Skeletal muscle tissue (tissue), 4 donors: ENCODE data around the gene SEC14L5. TPM values are rescaled to one million over a fixed set of nuclear protein-coding genes. Genes with fewer than 3 reads are reported as not detected.

Experiments used
- H3K27ac ChIP-seq: one replicate; pipeline ENCODE4 v1.7.0; 2013; ENCODE audit warnings: mild to moderate bottlenecking, low read depth, low read length, inconsistent platforms
- H3K27me3 ChIP-seq, 3 donors: one replicate each; pipeline ENCODE4 v1.7.0; 2013; ENCODE audit warnings: low read length in 3 of 3; ENCODE audit not compliant: control insufficient read depth in 3 of 3, insufficient read depth in 3 of 3
- H3K36me3 ChIP-seq, 3 donors: one replicate each; pipeline ENCODE4 v1.7.0; 2013; ENCODE audit warnings: low read length in 3 of 3; ENCODE audit not compliant: control insufficient read depth in 3 of 3, insufficient read depth in 3 of 3
- H3K4me1 ChIP-seq, 3 donors: one replicate each; pipeline ENCODE4 v1.7.0; 2013; ENCODE audit warnings: low read length in 3 of 3, mild to moderate bottlenecking in 3 of 3; ENCODE audit not compliant: control insufficient read depth in 3 of 3, insufficient read depth in 3 of 3
- H3K4me3 ChIP-seq, 3 donors: one replicate each; pipeline ENCODE4 v1.7.0; 2013; ENCODE audit warnings: low read length in 3 of 3
- H3K9ac ChIP-seq, 3 donors: one replicate each; pipeline ENCODE4 v1.7.0; 2013; ENCODE audit warnings: low read length in 3 of 3, mild to moderate bottlenecking in 3 of 3, moderate library complexity in 2 of 3, low read depth in 1 of 3
- H3K9me3 ChIP-seq, 3 donors: one replicate each; pipeline ENCODE4 v1.7.0; 2013; ENCODE audit warnings: low read length in 3 of 3; ENCODE audit not compliant: control insufficient read depth in 3 of 3
- total RNA-seq: library from RNA; depleted of rRNA; stranded (reverse); fragments of >200 nt; gene quantifications from one replicate; pipeline ENCODE4 v1.2.3, GENCODE V29; 2014
- donor health status: Osteomylitis.

SEC14L5 gene
- total RNA-seq, 1 donor from 2014 or later: 1.0 TPM

GRCh38 chr16:4991754-4992153, 33.6 kb downstream of the SEC14L5 start:
- H3K9ac ChIP-seq: no peak overlapping the region
- peaks cover 0 to 3% (median 2%) of the 10 kb centered on the region in 3 donors for H3K9me3 ChIP-seq
- H3K27me3 ChIP-seq: peaks cover 0 to 19% (median 9%) of the 10 kb centered on the region in 3 donors
- no peak overlapping the region for H3K27ac ChIP-seq
- no peak overlapping the region for H3K4me3 ChIP-seq
- H3K36me3 ChIP-seq: peaks cover 0 to 3% (median 3%) of the 10 kb centered on the region in 3 donors
- H3K4me1 ChIP-seq: no peaks in the 10 kb centered on the region

GRCh38 chr16:4994719-4995434, 36.7 kb downstream of the SEC14L5 start:
- Histone ChIP-seq H3K27ac (no peak overlapping the region), H3K4me3 (no peak overlapping the region), H3K4me1 (no peaks in the 10 kb centered on the region), H3K9ac (no peak overlapping the region), H3K27me3 (peaks cover 0 to 5% (median 0%) of the 10 kb centered on the region in 3 donors), H3K36me3 (peaks cover 0 to 5% (median 3%) of the 10 kb centered on the region in 3 donors), H3K9me3 (no peaks in the 10 kb centered on the region)

GRCh38 chr16:5000573-5001001, 42.5 kb downstream of the SEC14L5 start:
- H3K9ac ChIP-seq: no peak overlapping the region

GRCh38 chr16:5001571-5001970, 43.4 kb downstream of the SEC14L5 start:
- peaks cover 0 to 5% (median 0%) of the 10 kb centered on the region in 3 donors for H3K4me1 ChIP-seq
- no peaks in the 10 kb centered on the region for H3K9me3 ChIP-seq
- no peak overlapping the region for H3K27ac ChIP-seq

More at GRCh38 chr16:5000573-5001001, 42.5 kb downstream of the SEC14L5 start:
- no peak overlapping the region for H3K4me3 ChIP-seq
- no peak overlapping the region for H3K27ac ChIP-seq
- H3K36me3 ChIP-seq: peaks cover 0 to 2% (median 2%) of the 10 kb centered on the region in 3 donors
- no peaks in the 10 kb centered on the region for H3K9me3 ChIP-seq
- H3K27me3 ChIP-seq: peaks cover 0 to 2% (median 0%) of the 10 kb centered on the region in 3 donors
- H3K4me1 ChIP-seq: peaks cover 0 to 5% (median 0%) of the 10 kb centered on the region in 3 donors

GRCh38 chr16:5001986-5002385, 43.9 kb downstream of the SEC14L5 start:
- Histone ChIP-seq H3K27me3 (peaks cover 0 to 2% (median 0%) of the 10 kb centered on the region in 3 donors), H3K27ac (no peak overlapping the region), H3K4me3 (no peak overlapping the region), H3K36me3 (peaks cover 0 to 5% (median 2%) of the 10 kb centered on the region in 3 donors), H3K9ac (no peak overlapping the region), H3K9me3 (no peaks in the 10 kb centered on the region), H3K4me1 (peaks cover 0 to 5% (median 0%) of the 10 kb centered on the region in 3 donors)

More at GRCh38 chr16:5001571-5001970, 43.4 kb downstream of the SEC14L5 start:
- no peak overlapping the region for H3K9ac ChIP-seq
- H3K36me3 ChIP-seq: peaks cover 0 to 5% (median 2%) of the 10 kb centered on the region in 3 donors
- H3K4me3 ChIP-seq: no peak overlapping the region
- H3K27me3 ChIP-seq: peaks cover 0 to 2% (median 0%) of the 10 kb centered on the region in 3 donors

GRCh38 chr16:5002699-5003143, 44.6 kb downstream of the SEC14L5 start:
- Histone ChIP-seq H3K9ac (no peak overlapping the region), H3K27ac (no peak overlapping the region), H3K27me3 (peaks cover 0 to 2% (median 0%) of the 10 kb centered on the region in 3 donors), H3K9me3 (no peaks in the 10 kb centered on the region), H3K36me3 (peaks cover 0 to 5% (median 3%) of the 10 kb centered on the region in 3 donors), H3K4me3 (no peak overlapping the region), H3K4me1 (peaks cover 0 to 5% (median 0%) of the 10 kb centered on the region in 3 donors)

GRCh38 chr16:5003211-5003610, 45.1 kb downstream of the SEC14L5 start:
- Histone ChIP-seq H3K27ac (no peak overlapping the region), H3K27me3 (peaks cover 0 to 2% (median 0%) of the 10 kb centered on the region in 3 donors), H3K4me3 (no peak overlapping the region), H3K36me3 (peaks cover 0 to 5% (median 3%) of the 10 kb centered on the region in 3 donors), H3K4me1 (peaks cover 0 to 5% (median 0%) of the 10 kb centered on the region in 3 donors), H3K9ac (no peak overlapping the region), H3K9me3 (no peaks in the 10 kb centered on the region)

- no peak overlapping the region for H3K9ac ChIP-seq
- H3K9me3 ChIP-seq: no peaks in the 10 kb centered on the region
- peaks cover 0 to 2% (median 0%) of the 10 kb centered on the region in 3 donors for H3K27me3 ChIP-seq
- H3K4me3 ChIP-seq: no peak overlapping the region
- H3K36me3 ChIP-seq: peaks cover 0 to 5% (median 3%) of the 10 kb centered on the region in 3 donors
- H3K27ac ChIP-seq: no peak overlapping the region
- H3K4me1 ChIP-seq: peaks cover 0 to 5% (median 0%) of the 10 kb centered on the region in 3 donors
Measured at GRCh38 chr16:5003828-5004227, 45.7 kb downstream of the SEC14L5 start.

GRCh38 chr16:5004311-5004710, 46.2 kb downstream of the SEC14L5 start:
- Histone ChIP-seq H3K9ac (no peak overlapping the region), H3K36me3 (peaks cover 0 to 7% (median 3%) of the 10 kb centered on the region in 3 donors), H3K4me3 (no peak overlapping the region), H3K27me3 (peaks cover 0 to 2% (median 0%) of the 10 kb centered on the region in 3 donors), H3K27ac (no peak overlapping the region), H3K9me3 (no peaks in the 10 kb centered on the region), H3K4me1 (peaks cover 0 to 5% (median 0%) of the 10 kb centered on the region in 3 donors)

- Histone ChIP-seq H3K4me3 (no peak overlapping the region), H3K4me1 (peaks cover 0 to 5% (median 2%) of the 10 kb centered on the region in 3 donors), H3K27ac (no peak overlapping the region), H3K27me3 (peaks cover 0 to 2% (median 0%) of the 10 kb centered on the region in 3 donors), H3K9ac (no peak overlapping the region), H3K36me3 (peaks cover 0 to 10% (median 3%) of the 10 kb centered on the region in 3 donors), H3K9me3 (no peaks in the 10 kb centered on the region)
Measured at GRCh38 chr16:5005916-5006315, 47.8 kb downstream of the SEC14L5 start.
